Measurements from ENCODE around the gene TAF12.
A peak's percentile ranks its signal among the peaks of the same experiment; 100 is the strongest.
"Not testable (repeated sequence)": the region's sequence is repeated elsewhere in the genome, so short reads cannot be mapped to it uniquely, and the experiment has no call there.

TAF12 gene

GRCh38 chr1:28642847-28643635, at the start of gene TAF12:
Gene TAF12, minus strand, starts transcription at chr1:28643067. Its CDS starts 20,986 bp downstream, at chr1:28622081.
- DNase-seq, result peak; percentile 67 to 96 (median 90)

- not testable (repeated sequence) for DNase-seq
Measured at GRCh38 chr1:28691627-28692026, 48.8 kb upstream of the TAF12 start.

- no peak for DNase-seq
Measured at GRCh38 chr1:28684937-28685336, 42.1 kb upstream of the TAF12 start.

- DNase-seq, result no peak
Measured at GRCh38 chr1:28682840-28683239, 40.0 kb upstream of the TAF12 start.

GRCh38 chr1:28680151-28680550, 37.3 kb upstream of the TAF12 start:
- no peak for DNase-seq

- no peak for DNase-seq
Measured at GRCh38 chr1:28675924-28676257, 33.0 kb upstream of the TAF12 start.

GRCh38 chr1:28672971-28673370, 30.1 kb upstream of the TAF12 start:
- DNase-seq, result not testable (repeated sequence)

- no peak for DNase-seq
Measured at GRCh38 chr1:28671254-28671780, 28.4 kb upstream of the TAF12 start.

GRCh38 chr1:28668956-28669723, 26.3 kb upstream of the TAF12 start:
- peak in 13 of 14 donors; percentile 12 to 83 (median 48) for DNase-seq

- DNase-seq, result peak in 13 of 14 donors; percentile 29 to 88 (median 77)
Measured at GRCh38 chr1:28668191-28668955, 25.5 kb upstream of the TAF12 start, which contains the start of gene GMEB1. Gene GMEB1, plus strand, starts transcription at chr1:28668784. Its CDS starts 14,829 bp downstream, at chr1:28683613.

GRCh38 chr1:28666806-28667205, 23.9 kb upstream of the TAF12 start:
- DNase-seq, result no peak

- DNase-seq, result peak in 1 of 14 donors; percentile 85
Measured at GRCh38 chr1:28663871-28664470, 21.1 kb upstream of the TAF12 start.

- DNase-seq, result no peak
Measured at GRCh38 chr1:28656335-28656734, 13.5 kb upstream of the TAF12 start.

- DNase-seq, result not testable (repeated sequence)
Measured at GRCh38 chr1:28655448-28656311, 12.8 kb upstream of the TAF12 start.

- not testable (repeated sequence) for DNase-seq
Measured at GRCh38 chr1:28653870-28654269, 11.0 kb upstream of the TAF12 start.

GRCh38 chr1:28653063-28653462, 10.2 kb upstream of the TAF12 start:
- DNase-seq, result not testable (repeated sequence)

- DNase-seq, result peak; percentile 8 to 98 (median 78)
Measured at GRCh38 chr1:28648474-28649198, 5.8 kb upstream of the TAF12 start, which contains the start of gene RNU11. Gene RNU11, plus strand, starts transcription at chr1:28648600.

GRCh38 chr1:28648008-28648473, 5.2 kb upstream of the TAF12 start:
- DNase-seq, result peak; percentile 12 to 98 (median 86)

GRCh38 chr1:28646040-28646439, 3.2 kb upstream of the TAF12 start:
- DNase-seq, result no peak

- not testable (repeated sequence) for DNase-seq
Measured at GRCh38 chr1:28645406-28645805, 2.5 kb upstream of the TAF12 start.

Measured in C1 segment of cervical spinal cord (tissue), 14 donors.